Measurements from ENCODE around the gene ZCCHC14. TPM values are rescaled to one million over a fixed set of nuclear protein-coding genes. Genes with fewer than 3 reads are reported as not detected.
"Not testable (repeated sequence)": the region's sequence is repeated elsewhere in the genome, so short reads cannot be mapped to it uniquely, and the experiment has no call there.

Gene ZCCHC14
- total RNA-seq, 1 experiment from 2014 or later, result 27.7 TPM

DNA sequence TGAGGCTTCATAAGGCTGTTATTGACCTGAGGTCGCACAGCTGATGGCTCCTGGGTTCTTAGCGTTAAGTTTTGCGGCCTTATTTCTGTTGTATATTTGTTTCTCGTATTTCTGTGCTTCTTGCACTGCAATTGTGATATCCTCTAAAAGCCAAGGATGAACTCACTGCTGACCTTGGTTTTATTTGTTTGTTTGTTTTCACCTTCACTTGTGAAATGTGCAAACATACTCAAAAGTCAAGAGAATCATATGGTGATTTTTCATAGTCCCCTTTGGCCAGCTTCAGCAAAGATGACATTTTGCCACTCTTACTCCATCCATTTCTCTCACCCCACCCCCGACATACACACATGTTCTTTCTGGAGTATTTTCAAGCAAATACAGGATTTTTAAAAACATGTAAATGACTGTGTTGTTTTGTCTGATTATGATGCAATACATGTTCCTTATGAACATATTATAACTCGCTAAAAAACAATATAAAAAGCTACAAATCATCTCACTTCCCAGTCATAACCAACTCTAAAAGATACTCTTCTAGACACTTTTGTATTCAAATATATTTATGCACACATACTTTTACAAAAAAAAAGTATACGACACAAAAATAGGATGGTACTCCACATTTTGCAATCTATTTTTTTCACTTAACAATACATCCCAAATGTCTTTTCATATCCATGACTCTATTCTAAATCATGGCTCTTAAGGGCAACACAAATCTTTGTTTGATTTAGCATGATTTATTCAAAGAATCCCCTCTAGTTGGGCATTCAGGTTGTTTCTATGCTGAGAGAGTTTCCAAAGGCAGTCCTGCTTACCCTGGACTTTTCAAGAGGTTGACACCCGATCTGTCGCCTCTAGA, 5.7 kb upstream of the ZCCHC14 start:
- H3K79me2 ChIP-seq (ENCODE audit: insufficient read depth, low read length), result no peaks in the 10 kb centered on the region
- no peak overlapping the region for H3K27ac Mint-ChIP-seq
- no peak overlapping the region for H4K91ac ChIP-seq (ENCODE audit: insufficient read length, low read depth, low read length)

DNA sequence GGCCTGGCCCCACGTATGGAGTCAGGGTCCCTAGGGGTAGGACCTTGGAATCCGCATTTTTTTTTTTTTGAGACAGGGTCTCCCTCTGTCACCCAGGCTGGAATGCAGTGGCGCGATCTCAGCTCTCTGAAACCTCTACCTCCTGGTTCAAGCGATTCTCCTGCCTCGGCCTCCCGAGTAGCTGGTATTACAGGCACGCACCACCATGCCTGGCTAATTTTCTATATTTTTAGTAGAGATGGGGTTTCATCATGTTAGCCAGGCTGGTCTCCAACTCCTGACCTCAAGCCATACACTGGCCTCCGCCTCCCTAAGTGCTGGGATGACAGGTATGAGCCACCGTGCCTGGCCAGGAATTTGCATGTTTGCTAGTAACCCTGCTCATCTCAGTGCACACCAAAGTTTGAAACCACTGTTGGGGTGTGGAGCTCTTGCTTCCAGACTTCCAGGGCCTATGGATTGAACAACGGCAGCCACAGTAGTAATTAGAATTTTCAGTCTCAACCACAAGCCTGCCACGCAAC, 5.0 kb upstream of the ZCCHC14 start:
- H3K36me3 Mint-ChIP-seq (ENCODE audit: insufficient read depth in 1 of 3, low read depth in 3 of 3); H4K91ac ChIP-seq (ENCODE audit: insufficient read length, low read depth, low read length); H3K9ac ChIP-seq (ENCODE audit: extremely low read depth, insufficient read length, low read length); H3K14ac ChIP-seq (ENCODE audit: insufficient read depth, low read length); H3K4me1 ChIP-seq (ENCODE audit: insufficient read depth, low read length); H2AFZ ChIP-seq (ENCODE audit: low read length); H2BK20ac ChIP-seq (ENCODE audit: low read depth, low read length, poor library complexity, severe bottlenecking); H4K8ac ChIP-seq (replicated peaks; ENCODE audit: insufficient read length, low read depth, low read length); H3K27me3 ChIP-seq (ENCODE audit: insufficient read depth, low read length); H3K56ac ChIP-seq (ENCODE audit: insufficient read length, low read depth, low read length); H3K79me1 ChIP-seq (ENCODE audit: insufficient read depth, low read depth, low read length, poor library complexity, severe bottlenecking); H3K23ac ChIP-seq (ENCODE audit: insufficient read length, low read depth, low read length); H3K4me3 Mint-ChIP-seq; H2BK5ac ChIP-seq (ENCODE audit: insufficient read length, low read length); H3K4ac ChIP-seq (ENCODE audit: low read depth, low read length); H3K9me3 ChIP-seq (ENCODE audit: control insufficient read depth, low read depth, low read length); H3K9me3 Mint-ChIP-seq; H3K27ac ChIP-seq (ENCODE audit: insufficient read length, low read depth, low read length); H3K18ac ChIP-seq (ENCODE audit: insufficient read length, low read depth, low read length); H2BK120ac ChIP-seq (ENCODE audit: low read depth, low read length, poor library complexity, severe bottlenecking); H3K79me2 ChIP-seq (ENCODE audit: insufficient read depth, low read length); H3K4me2 ChIP-seq (ENCODE audit: insufficient read depth, insufficient read length, low read length); H3T11ph ChIP-seq (ENCODE audit: low read length); H4K5ac ChIP-seq (ENCODE audit: insufficient read length, low read depth, low read length); H2BK12ac ChIP-seq (ENCODE audit: insufficient read length, low read depth, low read length); DNase-seq; H3K27me3 Mint-ChIP-seq (ENCODE audit: low read depth); H2BK15ac ChIP-seq (ENCODE audit: low read depth, low read length); H3K27ac Mint-ChIP-seq; H2AK5ac ChIP-seq (ENCODE audit: insufficient read length, low read length); H3K23me2 ChIP-seq (ENCODE audit: insufficient read length, low read depth, low read length, poor library complexity, severe bottlenecking); H4K20me1 ChIP-seq (ENCODE audit: control insufficient read depth, insufficient read depth, insufficient read length): not testable (repeated sequence)
- no CpG with 5 or more reads among the region's 12 CpGs for WGBS (ENCODE audit: extremely low coverage, insufficient read length, low lambda C conversion rate)
- H3K4me1 Mint-ChIP-seq, result peaks cover 3 to 14% of the 10 kb centered on the region in 2 experiments

More for the DNA sequence above, 5.7 kb upstream of the ZCCHC14 start:
- Histone ChIP-seq H2AFZ (ENCODE audit: low read length) (no peak overlapping the region), H4K8ac (replicated peaks; ENCODE audit: insufficient read length, low read depth, low read length) (no peak overlapping the region), H2BK15ac (ENCODE audit: low read depth, low read length) (no peak overlapping the region), H2AK5ac (ENCODE audit: insufficient read length, low read length) (no peak overlapping the region), H2BK120ac (ENCODE audit: low read depth, low read length, poor library complexity, severe bottlenecking) (no peak overlapping the region), H3K27me3 (ENCODE audit: insufficient read depth, low read length) (no peaks in the 10 kb centered on the region), H3K9me3 (ENCODE audit: control insufficient read depth, low read depth, low read length) (no peaks in the 10 kb centered on the region), H3K4ac (ENCODE audit: low read depth, low read length) (no peak overlapping the region), H3K23me2 (ENCODE audit: insufficient read length, low read depth, low read length, poor library complexity, severe bottlenecking) (no peaks in the 10 kb centered on the region), H3K79me1 (ENCODE audit: insufficient read depth, low read depth, low read length, poor library complexity, severe bottlenecking) (no peaks in the 10 kb centered on the region), H3K23ac (ENCODE audit: insufficient read length, low read depth, low read length) (no peak overlapping the region), H2BK20ac (ENCODE audit: low read depth, low read length, poor library complexity, severe bottlenecking) (no peak overlapping the region), H3K18ac (ENCODE audit: insufficient read length, low read depth, low read length) (no peak overlapping the region), H3K9ac (ENCODE audit: extremely low read depth, insufficient read length, low read length) (no peak overlapping the region), H4K20me1 (ENCODE audit: control insufficient read depth, insufficient read depth, insufficient read length) (no peaks in the 10 kb centered on the region), H4K5ac (ENCODE audit: insufficient read length, low read depth, low read length) (no peak overlapping the region), H3K4me1 (ENCODE audit: insufficient read depth, low read length) (no peaks in the 10 kb centered on the region), H2BK5ac (ENCODE audit: insufficient read length, low read length) (no peak overlapping the region), H3T11ph (ENCODE audit: low read length) (no peak overlapping the region), H3K4me2 (ENCODE audit: insufficient read depth, insufficient read length, low read length) (no peak overlapping the region), H3K56ac (ENCODE audit: insufficient read length, low read depth, low read length) (no peak overlapping the region), H3K14ac (ENCODE audit: insufficient read depth, low read length) (no peak overlapping the region), H3K27ac (ENCODE audit: insufficient read length, low read depth, low read length) (no peak overlapping the region), H2BK12ac (ENCODE audit: insufficient read length, low read depth, low read length) (no peak overlapping the region)
- Mint-ChIP-seq H3K4me1 (peaks cover 3 to 11% of the 10 kb centered on the region in 2 experiments), H3K36me3 (ENCODE audit: insufficient read depth in 1 of 3, low read depth in 3 of 3) (no peaks in the 10 kb centered on the region), H3K4me3 (no peak overlapping the region), H3K27me3 (ENCODE audit: low read depth) (no peaks in the 10 kb centered on the region), H3K9me3 (no peaks in the 10 kb centered on the region)
- DNase-seq, result no peak
- no CpG with 5 or more reads among the region's 9 CpGs for WGBS (ENCODE audit: extremely low coverage, insufficient read length, low lambda C conversion rate)
- TF ChIP-seq, protein P1, sequence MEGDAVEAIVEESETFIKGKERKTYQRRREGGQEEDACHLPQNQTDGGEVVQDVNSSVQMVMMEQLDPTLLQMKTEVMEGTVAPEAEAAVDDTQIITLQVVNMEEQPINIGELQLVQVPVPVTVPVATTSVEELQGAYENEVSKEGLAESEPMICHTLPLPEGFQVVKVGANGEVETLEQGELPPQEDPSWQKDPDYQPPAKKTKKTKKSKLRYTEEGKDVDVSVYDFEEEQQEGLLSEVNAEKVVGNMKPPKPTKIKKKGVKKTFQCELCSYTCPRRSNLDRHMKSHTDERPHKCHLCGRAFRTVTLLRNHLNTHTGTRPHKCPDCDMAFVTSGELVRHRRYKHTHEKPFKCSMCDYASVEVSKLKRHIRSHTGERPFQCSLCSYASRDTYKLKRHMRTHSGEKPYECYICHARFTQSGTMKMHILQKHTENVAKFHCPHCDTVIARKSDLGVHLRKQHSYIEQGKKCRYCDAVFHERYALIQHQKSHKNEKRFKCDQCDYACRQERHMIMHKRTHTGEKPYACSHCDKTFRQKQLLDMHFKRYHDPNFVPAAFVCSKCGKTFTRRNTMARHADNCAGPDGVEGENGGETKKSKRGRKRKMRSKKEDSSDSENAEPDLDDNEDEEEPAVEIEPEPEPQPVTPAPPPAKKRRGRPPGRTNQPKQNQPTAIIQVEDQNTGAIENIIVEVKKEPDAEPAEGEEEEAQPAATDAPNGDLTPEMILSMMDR (conservative IDR thresholded peaks at IDR 0.05), result no peak
